BJ (cell line): ENCODE data around the gene TMEM238L. TPM values are rescaled to one million over a fixed set of nuclear protein-coding genes. Genes with fewer than 3 reads are reported as not detected.

Source experiments
- CTCF ChIA-PET: fragments of 350-600 bp; formaldehyde crosslinking; extraction: SDS; loops from one replicate; lab custom pipeline; 2021; ENCODE audit warnings: antibody characterized with exemption, inconsistent platforms; lab: Yijun Ruan, JAX
- POLR2A ChIA-PET: fragments of 300-600 bp; sonication (Branson Sonifier 250); formaldehyde crosslinking; extraction: SDS; loops from one replicate; lab custom pipeline; 2021; ENCODE audit warnings: antibody characterized with exemption; lab: Charles Lee
- DNase-seq: peaks from one replicate; pipeline ENCODE4 v3.0.0-alpha.2; 2011; ENCODE audit warnings: low read depth
- H3K27me3 ChIP-seq: 2 replicates; pipeline ENCODE4 v1.6.0; 2011; ENCODE audit warnings: low read length; ENCODE audit not compliant: control insufficient read depth, insufficient read depth
- H3K36me3 ChIP-seq: 2 replicates; pipeline ENCODE4 v1.5.1; 2011; ENCODE audit warnings: low read length; ENCODE audit not compliant: control insufficient read depth, insufficient read depth
- H3K4me3 ChIP-seq: 2 replicates; pipeline ENCODE4 v1.5.1; 2011; ENCODE audit warnings: low read depth, mild to moderate bottlenecking, control low read depth, low read length
- CTCF ChIP-seq: IDR thresholded peaks from 2 replicates; pipeline ENCODE4 v1.5.1; 2011; ENCODE audit warnings: low read depth, mild to moderate bottlenecking, control low read depth, inconsistent platforms, low read length, moderate library complexity; ENCODE audit not compliant: insufficient read depth
- polyA plus RNA-seq: library from polyadenylated mRNA; depleted of rRNA; stranded (reverse); fragments of >200 nt; gene quantifications from 2 replicates; pipeline ENCODE4 v1.2.3, GENCODE V29; 2011

The TMEM238L gene
- polyA plus RNA-seq, 1 experiment, result not detected

- TF ChIP-seq CTCF, result no peak
- no peak for DNase-seq
- H3K4me3 ChIP-seq, result no peak overlapping the region
- POLR2A ChIA-PET, result no interaction called here
- H3K36me3 ChIP-seq, result no peaks in the 10 kb centered on the region
- H3K27me3 ChIP-seq, result no peaks in the 10 kb centered on the region
- CTCF ChIA-PET, result no interaction called here
Measured at GRCh38 chr17:10793256-10793655, 10.6 kb downstream of the TMEM238L start.

- no peaks in the 10 kb centered on the region for H3K36me3 ChIP-seq
- H3K27me3 ChIP-seq, result no peaks in the 10 kb centered on the region
- POLR2A ChIA-PET, result no interaction called here
- H3K4me3 ChIP-seq, result no peak overlapping the region
- TF ChIP-seq CTCF, result no peak
- CTCF ChIA-PET, result no interaction called here
- DNase-seq, result no peak
Measured at GRCh38 chr17:10792151-10792550, 11.7 kb downstream of the TMEM238L start.

- no peak for TF ChIP-seq CTCF
- ChIA-PET CTCF (interaction anchor here (1.4 kb wide), 1 partner anchor 54 kb away, joined by 5 read pairs; no protein-coding TSS in a partner anchor), POLR2A (interaction anchor here (0.7 kb wide), 1 partner anchor 48 kb away, joined by 3 read pairs; no protein-coding TSS in a partner anchor)
- Histone ChIP-seq H3K4me3 (no peak overlapping the region), H3K27me3 (no peaks in the 10 kb centered on the region), H3K36me3 (no peaks in the 10 kb centered on the region)
- DNase-seq, result no peak
Measured at GRCh38 chr17:10790491-10791401, 13.2 kb downstream of the TMEM238L start.

- TF ChIP-seq CTCF, result no peak
- DNase-seq, result no peak
- Histone ChIP-seq H3K4me3 (no peak overlapping the region), H3K36me3 (no peaks in the 10 kb centered on the region), H3K27me3 (no peaks in the 10 kb centered on the region)
- ChIA-PET CTCF (interaction anchor here (0.6 to 1.4 kb wide), 2 partner anchors 157 to 172 kb away, joined by 3 read pairs; no protein-coding TSS in a partner anchor), POLR2A (no interaction called here)
Measured at GRCh38 chr17:10789694-10790271, 14.1 kb downstream of the TMEM238L start.

- no peak for DNase-seq
- POLR2A ChIA-PET, result no interaction called here
- H3K36me3 ChIP-seq, result no peaks in the 10 kb centered on the region
- TF ChIP-seq CTCF, result no peak
- no peaks in the 10 kb centered on the region for H3K27me3 ChIP-seq
- CTCF ChIA-PET, result no interaction called here
- no peak overlapping the region for H3K4me3 ChIP-seq
Measured at GRCh38 chr17:10787306-10788045, 16.4 kb downstream of the TMEM238L start.
